HG03025 (cell line): Measurements from ENCODE around the gene GTF2IRD1.
"Not testable (repeated sequence)": the region's sequence is repeated elsewhere in the genome, so short reads cannot be mapped to it uniquely, and the experiment has no call there.

Experiments
- ATAC-seq: cut with Tn5 transposase; IDR thresholded peaks from one replicate; pipeline ENCODE4 v1.9.1; 2021; ENCODE audit warnings: mild to moderate bottlenecking, moderate library complexity; ENCODE audit not compliant: unreplicated experiment, low FRiP score

Gene GTF2IRD1

GRCh38 chr7:74544706-74545469 lies 91.2 kb downstream of the GTF2IRD1 start:
- no peak for ATAC-seq

- no peak for ATAC-seq
Measured at GRCh38 chr7:74545921-74546320, 92.2 kb downstream of the GTF2IRD1 start.

GRCh38 chr7:74553596-74554012 lies 99.9 kb downstream of the GTF2IRD1 start:
- not testable (repeated sequence) for ATAC-seq

GRCh38 chr7:74554178-74554577 lies 100.5 kb downstream of the GTF2IRD1 start:
- ATAC-seq, result no peak

DNA sequence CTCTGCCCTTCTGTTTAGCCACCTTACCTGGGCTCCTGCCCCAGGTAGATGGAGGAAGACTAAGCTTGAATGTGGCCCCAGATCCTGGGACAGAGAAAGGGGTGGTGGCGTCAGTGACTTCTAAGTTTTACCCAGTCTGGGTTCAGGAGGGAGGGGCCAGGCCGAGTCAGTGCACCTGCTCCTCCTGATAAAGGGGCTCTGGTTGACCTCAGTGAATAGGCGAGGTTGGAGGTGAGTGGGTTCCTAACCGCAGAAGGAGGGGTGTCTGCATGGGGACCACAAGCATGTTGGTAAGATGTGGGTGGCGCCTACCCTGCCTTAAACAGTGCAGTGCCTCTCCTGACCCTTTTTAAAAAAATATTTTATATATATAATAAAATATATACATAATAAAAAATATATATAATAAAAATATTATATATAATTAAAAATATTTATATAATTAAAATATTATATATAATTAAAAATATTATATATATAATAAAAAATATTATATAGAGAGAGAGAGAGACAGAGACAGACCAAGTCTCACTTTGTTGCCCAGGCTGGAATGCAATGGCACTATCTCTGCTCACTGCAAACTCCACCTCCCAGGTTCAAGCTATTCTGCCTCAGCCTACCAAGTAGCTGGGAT lies 106.5 kb downstream of the GTF2IRD1 start:
- no peak for ATAC-seq

GRCh38 chr7:74561898-74562613 lies 108.3 kb downstream of the GTF2IRD1 start:
- no peak for ATAC-seq

GRCh38 chr7:74563639-74564038 lies 109.9 kb downstream of the GTF2IRD1 start:
- ATAC-seq, result not testable (repeated sequence)

- no peak for ATAC-seq
Measured at GRCh38 chr7:74567318-74567668, 113.6 kb downstream of the GTF2IRD1 start.

GRCh38 chr7:74568658-74569057 lies 115.0 kb downstream of the GTF2IRD1 start:
- ATAC-seq, result no peak

DNA sequence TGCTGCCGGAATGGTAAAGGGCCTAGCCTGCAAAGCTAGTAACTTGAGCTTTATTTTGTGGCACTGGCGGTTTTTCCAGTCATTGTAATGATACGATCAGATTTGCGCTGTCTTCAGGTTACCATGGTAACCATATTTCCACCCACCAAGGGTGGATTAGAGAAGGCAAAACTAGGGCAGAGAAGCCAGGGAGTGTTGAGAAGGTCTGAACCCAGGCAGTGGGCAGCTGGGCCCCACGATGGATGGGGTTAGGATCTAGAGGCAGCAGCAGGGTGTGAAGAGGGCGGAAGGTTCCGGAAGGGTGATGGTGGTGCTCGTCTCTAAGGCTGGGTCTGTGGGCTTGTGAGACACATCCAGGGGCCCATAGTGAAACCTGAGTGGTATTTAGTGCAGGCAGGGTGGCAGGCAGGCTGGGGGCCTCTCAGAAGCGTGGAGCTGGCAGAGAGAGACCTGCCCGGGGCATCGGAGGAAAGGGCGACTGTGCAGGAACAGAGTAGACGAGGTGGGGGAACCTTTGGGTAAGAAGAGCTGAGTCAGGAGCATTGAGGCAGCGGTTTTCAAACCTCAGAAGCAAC lies 115.9 kb downstream of the GTF2IRD1 start:
- ATAC-seq, result no peak

- ATAC-seq, result no peak
Measured at GRCh38 chr7:74570533-74571156, 116.9 kb downstream of the GTF2IRD1 start.

GRCh38 chr7:74572301-74572979 lies 118.7 kb downstream of the GTF2IRD1 start:
- no peak for ATAC-seq

DNA sequence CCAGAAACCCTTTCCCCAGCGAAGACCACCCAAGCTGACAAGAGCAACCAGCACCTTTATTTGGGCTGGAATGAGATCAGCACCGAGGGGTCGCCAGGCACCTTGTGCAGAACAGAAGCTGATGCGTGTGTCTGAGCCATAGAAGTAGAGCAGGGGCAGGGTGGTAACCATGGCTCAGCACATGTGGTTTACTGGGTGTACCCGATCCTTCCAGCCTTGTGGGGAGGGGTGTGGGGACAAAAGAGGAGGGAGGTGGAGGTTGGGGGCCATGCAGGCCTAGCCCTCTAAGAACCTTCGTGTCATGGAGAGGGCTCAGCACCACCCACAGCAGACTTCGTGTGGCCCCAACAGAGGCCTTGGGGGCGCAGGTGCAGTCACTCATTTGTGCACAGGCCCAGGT lies 119.8 kb downstream of the GTF2IRD1 start:
- ATAC-seq, result no peak

- ATAC-seq, result no peak
Measured at GRCh38 chr7:74575083-74575784, 121.5 kb downstream of the GTF2IRD1 start.

- ATAC-seq, result no peak
Measured at GRCh38 chr7:74575811-74576210, 122.1 kb downstream of the GTF2IRD1 start.

DNA sequence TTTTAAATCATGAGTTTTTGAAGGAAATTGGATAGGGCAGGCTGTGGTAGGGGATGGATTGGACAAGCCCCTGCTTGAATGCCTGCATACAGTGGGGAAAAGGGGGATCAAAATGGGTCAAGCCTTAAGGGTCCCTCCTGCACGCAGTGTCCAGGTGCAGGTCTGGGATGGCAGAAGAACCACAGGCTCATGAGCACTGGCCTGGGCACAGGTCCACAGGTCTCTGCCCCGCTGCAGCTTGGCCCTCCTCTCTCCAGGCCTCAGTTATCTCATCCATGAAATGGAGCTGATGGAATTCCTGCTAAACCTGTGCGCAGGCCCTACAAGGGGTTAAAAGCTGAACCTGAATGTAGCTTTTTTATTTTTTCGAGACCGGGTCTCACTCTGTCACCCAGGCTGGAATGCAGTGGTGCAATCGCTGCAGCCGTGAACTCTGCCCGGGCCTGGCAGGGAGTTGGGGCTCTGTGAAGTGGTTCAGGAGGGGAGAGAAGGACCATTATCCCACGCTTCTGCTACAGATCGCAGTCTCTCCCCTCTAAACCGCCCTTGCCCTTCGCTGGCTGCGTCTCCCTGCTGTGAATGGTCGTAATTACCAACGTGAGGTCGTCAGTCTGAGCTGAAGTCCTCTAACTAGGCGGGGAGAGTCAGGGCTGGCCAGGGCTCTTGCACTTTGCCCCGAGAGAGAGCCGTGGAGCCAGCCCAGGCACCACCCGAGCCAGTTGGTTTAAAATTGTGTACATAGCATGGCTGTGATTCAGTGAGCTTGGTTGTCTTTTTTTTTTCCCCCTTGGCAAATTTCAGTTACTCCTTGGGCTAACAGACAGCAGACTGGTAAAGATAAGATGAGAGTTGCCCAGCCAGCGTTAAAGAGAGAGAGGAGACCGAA lies 126.3 kb downstream of the GTF2IRD1 start:
- no peak for ATAC-seq

DNA sequence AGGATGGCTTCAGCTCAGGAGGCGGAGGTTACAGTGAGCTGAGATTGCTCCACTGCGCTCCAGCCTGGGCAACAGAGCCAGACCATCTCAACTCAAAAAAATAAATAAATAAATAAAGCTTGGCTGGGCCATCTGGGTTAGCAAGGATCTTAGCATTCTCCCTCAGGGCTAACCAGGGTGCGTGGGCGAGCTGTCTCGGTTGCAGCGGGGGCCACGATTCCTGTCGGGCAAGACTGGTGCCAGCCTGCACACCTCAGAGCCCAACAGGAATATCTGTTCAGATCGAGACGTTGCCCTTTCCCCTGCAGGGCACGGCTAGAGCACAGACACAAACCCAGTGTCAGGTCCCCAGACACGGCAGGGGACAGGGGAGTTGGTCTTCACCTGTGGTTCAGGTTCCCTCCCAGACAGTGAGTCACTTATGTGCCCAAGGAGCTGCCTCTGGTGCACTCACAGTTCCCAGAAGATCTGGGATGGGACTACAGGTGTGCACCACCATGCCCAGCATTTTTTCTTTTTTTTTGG lies 128.3 kb downstream of the GTF2IRD1 start:
- no peak for ATAC-seq

GRCh38 chr7:74582447-74583039 lies 128.8 kb downstream of the GTF2IRD1 start:
- ATAC-seq, result no peak
